GM19025 (cell line): Measurements from ENCODE around the gene CSNK1E.

Source experiments
- ATAC-seq: cut with Tn5 transposase; IDR thresholded peaks from one replicate; pipeline ENCODE4 v1.9.1; 2021; ENCODE audit warnings: mild to moderate bottlenecking, low read depth, moderate library complexity; ENCODE audit not compliant: unreplicated experiment

The CSNK1E gene

DNA sequence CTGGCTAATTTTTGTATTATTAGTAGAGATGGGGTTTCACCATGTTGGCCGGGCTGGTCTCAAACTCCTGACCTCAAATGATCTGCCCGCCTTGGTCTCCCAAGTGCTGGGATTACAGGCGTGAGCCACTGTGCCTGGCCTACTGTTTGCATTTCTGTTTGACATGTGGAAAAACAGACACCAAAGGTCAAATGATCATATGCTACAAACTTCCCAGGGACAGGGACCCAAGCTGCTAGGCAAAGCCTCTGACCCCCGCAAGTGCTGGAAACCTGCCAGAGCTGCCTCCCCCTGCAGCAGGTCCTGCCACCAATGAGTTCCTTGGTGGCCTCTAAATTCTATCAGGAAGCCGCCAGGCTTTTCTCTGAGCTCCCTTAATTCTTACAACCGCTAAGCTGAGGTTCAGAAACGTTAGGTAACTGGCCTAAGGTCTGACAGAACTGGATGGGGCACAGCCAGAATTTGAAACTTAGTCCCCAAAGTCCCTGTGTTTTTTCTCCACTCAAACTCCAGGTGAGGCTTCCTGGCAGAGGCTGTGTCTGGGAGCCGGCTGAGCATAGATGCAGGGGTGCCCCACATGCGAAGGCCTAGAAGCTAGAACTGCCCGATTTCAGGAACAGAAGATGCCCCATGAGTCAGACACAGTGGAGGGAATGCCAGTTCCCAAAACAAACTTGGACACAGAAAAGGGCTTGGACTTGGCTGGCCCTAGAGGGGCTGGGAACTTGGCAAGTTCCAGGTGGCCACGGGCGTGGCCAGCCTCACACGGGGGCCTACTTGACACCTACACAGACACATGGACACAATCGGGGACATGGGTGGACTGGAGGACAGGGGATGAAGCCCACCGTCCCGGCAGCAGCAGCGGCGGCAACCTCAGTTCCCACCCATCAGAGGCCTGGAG lies 7.4 kb downstream of the CSNK1E start:
- ATAC-seq: no peak

DNA sequence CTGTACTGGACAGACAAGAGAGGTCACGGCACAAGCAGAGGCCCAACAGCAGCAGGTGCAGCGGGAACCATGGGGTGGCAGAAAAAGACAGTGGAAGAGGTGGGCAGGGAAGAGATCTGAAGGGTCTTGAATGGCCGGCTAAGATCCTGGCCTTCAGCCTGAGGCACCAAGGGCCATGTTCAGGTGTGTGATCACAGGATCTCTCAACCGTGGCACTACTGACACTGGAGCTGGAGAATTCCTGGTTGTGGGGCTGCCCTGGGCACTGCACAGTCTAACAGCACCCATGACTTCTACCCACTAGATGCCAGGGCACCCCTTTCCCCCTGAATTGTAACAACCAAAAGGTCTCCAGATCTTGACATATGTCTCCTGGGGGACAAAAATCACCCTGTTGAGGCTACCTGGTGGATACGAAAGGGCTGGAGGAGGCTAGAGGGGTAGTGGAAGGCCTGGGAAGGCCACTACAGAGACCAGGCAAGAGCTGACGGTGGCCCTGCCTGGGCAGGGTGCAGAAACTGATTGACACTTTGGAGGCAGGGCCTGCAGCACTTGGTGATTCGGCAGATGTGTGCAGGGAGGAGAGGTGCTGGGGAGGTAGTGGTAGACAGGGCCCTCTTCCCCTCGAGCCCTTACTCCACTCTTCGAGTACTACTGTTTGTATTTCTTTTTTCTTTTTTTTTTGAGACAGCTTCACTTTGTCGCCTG lies 8.3 kb downstream of the CSNK1E start:
- no peak for ATAC-seq

DNA sequence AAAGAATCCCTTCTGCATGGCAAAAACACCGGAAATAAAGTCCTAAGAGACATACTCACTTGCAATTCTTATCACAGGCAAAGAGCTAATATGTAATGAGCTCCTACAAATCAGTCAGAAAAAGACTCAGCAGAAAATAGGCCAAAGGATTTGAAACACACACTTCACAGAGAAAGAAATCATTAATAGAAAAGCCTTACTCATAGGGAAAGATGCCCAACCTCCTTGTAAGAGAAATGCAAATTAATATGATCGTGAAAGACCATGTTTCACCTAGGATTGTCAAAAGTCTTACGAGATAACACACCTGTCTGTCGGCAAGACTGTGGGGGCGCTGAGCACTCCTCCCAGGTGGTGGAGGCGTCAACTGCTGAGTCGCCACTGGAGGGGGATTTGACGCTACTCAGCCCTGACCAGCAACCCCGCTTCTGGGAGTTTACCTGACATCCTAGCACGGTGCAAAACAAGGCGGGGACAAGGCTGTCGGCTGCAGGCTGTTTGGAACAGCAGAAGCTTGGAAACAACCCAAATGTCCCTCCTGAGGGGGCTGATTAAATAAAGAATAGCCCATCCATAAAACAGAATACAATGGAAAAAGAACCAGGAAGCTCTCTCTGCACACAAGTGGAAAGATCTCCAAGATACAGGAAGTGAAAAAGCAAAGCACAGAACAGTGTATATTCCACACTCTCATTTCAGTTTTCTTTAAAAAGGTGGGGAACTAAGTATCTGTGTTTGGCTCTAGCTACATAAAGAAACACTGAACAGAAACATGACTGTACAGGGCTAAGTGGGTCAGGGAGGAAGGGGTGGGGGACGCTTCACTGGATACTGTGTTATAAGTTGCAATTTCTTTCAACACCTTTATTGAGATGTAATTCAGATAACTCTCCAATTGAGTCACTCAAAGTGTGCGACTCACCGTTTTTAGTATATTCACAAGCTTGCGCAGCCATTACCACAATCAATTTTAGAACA lies 11.5 kb downstream of the CSNK1E start:
- ATAC-seq: peak; percentile 84

DNA sequence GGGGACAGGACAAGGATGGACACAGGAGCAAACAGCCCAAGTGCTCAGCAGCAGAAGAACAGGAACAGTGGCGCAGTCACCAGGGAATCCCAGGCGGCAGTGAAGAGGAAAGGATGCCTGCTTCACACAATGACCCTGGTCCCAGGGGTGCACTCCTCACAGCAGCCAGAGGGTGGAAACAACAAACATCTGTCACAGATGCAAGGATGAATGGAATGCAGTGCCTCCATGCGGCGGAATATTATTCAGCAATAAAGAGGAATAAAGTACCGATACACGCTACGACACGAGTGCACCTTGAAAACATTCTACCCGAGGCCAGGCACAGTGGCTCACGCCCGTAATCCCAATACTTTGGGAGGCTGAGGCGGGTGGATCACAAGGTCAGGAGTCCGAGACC lies 12.7 kb downstream of the CSNK1E start:
- ATAC-seq: no peak

DNA sequence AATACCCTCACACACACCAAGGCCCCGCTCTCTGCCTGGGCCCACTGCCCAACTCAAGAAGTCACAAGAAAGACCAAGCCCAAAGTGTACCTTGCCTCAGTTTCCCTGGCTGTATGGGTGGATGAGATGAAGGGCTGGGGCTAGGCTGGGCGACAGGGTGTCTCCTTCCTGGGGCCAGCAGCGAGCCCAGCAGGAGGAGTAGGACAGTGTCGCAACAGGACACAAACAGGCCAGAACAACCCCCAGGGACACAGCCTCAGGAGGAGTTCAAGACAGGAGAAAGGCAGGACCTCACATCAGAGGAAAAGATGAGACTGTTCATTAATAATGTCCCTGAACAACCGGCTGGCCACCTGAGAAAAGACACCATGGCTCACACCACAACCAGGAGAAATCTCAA lies 13.3 kb downstream of the CSNK1E start:
- ATAC-seq: no peak

DNA sequence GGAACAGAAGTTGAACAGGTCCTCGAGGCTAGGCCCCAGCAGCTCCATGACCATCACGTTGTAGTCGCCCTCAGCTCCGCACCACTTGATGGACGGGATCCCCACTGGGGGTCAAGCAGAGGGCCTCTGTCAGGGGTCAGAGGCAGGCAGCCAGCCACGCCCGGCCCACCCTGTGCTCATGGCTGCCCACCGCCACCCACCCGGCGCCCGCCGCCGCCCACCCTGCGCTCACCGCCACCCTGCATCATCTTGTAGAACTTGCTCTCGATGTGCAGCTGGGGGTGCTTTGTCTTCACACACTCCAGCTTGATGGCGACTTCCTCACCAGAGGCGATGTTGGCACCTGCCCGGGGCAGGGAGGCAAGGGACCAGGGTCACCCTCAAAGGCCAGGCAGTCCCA lies 14.3 kb downstream of the CSNK1E start:
- ATAC-seq: no peak

DNA sequence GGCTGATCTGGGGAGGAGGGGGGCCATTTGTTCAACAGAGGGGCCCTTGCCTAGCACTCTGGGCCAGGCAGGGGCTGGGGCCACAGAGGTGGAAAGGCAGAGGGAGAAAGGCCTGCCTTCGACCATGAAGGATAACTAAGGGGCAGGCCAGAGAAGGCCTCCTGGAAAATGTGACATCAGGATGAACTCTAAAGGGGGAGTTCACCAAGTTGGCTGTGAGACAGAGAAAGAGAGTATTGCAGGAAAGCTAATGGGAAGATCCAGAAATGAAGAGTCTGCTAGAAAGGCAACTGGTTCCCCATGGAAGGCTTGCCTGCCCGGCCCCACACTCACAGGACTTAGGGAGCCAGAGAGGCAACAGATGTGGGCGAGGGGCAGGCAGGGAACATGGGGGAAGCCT lies 16.3 kb downstream of the CSNK1E start:
- no peak for ATAC-seq

DNA sequence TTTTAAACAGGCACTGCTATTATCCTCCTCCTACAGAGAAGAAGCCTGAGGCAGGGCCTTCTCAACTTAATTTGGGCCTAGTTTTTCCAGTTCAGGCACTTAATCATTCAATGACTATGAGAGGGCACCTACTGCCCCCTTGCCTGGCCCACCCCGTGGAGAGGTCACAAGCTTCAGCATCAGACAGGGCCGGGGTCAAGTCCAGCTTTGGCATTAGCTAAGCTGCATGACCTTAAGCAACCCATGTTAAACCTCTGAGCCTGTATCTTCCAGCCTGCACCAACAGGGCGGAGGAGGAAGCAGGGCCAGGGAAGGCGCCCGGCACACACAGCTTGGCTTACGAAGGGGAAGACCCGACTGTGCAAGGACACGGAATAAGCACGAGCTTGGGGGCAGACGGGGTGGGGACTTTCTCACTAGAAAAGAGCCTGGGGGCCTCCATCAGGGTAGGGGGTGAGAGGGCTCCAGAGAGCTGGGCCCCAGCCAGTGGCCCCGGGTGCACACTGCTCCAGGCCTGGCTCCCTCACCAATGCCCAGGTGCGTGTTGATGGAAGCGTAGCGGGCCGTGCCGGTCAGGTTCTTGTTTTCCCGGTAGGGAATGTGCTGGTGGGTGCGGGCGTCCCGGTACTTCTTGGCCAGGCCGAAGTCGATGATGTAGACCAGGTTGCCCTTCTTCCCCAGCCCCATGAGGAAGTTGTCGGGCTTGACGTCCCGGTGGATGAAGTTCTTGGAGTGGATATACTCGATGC lies 16.9 kb downstream of the CSNK1E start:
- ATAC-seq: no peak

DNA sequence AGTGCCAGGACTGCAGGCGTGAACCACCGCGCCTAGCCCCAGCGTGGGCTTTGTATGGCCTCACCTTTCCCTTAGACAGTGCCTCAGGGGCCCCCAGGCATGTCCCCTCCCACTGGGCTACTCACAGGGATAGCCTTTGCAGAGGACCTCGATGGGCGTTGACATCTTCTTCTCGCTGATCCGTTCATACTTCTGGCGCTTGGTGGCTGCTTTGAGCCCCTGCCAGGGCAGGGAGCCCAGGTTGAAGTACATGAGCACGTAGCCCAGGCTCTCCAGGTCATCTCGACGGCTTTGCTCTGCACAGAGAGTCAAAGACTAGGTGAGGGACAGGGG lies 17.5 kb downstream of the CSNK1E start:
- no peak for ATAC-seq

DNA sequence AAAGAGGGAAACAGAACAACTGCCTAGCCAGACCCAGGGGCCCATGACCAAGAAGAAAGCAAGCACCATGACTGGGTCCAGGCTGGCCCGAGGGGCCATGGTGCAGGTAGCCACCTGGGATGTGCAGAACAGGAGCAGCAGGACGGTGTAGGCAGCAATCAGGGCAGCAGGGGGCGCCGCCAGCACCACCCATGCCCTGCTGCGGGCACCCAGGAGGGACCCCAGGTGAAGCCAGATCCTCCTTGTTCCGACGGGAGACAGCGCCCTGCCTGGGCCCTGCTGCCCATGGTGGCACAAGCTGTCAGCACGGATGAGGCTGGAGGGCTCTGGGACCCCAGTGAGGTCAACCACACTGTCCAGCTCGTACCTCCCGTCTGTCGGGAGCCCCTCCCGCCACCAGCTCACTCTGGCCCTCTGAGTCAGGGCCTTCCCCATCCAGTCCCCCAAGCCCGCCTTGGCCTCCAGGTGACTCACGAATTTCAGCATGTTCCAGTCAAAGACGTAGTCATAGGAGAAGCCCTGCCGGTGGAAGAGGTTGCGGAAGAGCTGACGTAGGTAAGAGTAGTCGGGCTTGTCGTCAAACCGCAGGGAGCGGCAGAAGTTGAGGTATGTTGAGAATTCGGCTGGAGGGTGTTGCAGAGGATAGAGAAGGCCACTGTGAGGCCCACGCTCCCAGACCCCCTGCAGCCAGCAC lies 18.8 kb downstream of the CSNK1E start:
- ATAC-seq: no peak

DNA sequence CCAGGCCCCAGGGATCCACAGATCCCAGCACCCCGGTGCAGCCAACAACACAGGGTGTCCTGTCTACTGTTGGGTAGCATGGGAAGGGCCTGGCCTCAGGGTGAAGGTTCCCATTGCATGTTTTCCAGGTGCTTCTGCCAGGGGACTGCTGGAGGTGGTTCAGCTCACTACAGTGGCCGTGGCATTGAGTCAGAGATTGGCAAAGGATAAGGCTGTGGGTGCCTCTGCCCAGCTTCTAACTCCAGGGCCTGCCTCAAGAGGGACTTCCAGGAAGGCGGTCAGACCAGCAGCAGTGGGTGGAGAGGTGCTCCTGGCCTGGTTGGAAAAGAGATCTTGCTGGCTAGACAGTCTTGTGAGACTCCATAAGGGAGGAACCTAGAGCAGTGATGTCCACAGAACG lies 20.9 kb downstream of the CSNK1E start:
- ATAC-seq: no peak

DNA sequence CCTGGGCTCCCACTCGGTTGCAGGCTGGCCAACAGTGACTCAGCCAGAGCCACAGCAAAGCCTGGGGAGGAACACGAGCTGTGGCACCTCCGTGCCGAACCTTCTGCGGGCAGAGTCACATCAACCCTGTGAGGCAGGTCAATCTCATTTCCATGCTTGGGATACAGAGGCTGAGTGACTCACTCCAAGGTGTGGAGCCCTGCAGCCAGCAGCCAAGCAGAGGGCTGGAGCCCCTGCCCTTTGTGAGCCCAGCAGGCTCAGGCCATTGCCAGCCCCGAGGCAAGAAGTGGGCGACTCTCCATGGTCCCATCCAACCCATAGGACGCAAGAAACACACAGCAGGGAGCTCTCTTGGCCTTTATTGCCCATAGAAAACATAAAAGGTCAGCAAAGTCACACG lies 21.4 kb downstream of the CSNK1E start:
- no peak for ATAC-seq

DNA sequence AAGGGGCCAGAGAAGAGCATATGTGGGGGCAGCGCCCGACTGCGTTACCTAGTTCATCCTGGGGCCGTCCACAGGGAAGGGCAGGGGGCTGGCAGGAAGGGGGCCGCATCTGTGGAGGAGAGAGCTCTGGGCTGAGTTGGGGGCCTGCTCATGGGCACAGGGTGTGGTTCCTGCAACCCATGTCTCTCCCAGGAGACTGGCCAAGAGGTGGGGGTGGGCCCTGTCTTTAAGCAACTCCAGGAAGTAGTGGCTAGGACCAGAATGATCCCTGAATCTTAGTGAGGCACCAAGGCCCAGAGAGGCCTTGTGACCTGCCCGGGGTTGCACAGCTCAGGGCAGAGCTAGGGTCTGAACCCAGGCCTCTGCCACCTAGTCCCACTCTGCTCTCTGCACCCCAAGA lies 21.9 kb downstream of the CSNK1E start:
- ATAC-seq: no peak

DNA sequence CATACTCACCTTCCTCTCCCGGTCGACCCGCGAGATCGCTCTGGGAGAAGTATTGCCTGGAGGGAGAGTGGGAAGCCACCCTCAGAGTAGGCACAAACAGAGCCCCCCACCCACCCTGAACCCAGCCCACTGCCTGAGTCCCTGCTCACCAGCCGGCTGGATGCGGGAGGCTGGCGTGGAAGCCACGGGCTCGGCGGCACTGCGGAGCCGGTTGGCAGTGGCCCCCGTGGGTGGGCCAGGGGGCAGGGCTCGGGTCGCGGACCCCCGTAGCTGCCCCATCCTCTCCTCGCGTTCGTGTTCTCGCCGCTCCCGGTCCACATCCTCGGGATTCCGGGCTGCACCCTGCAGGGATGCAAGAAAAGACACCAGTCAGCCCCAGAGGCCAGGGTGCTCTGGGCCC lies 23.0 kb downstream of the CSNK1E start:
- ATAC-seq: no peak

DNA sequence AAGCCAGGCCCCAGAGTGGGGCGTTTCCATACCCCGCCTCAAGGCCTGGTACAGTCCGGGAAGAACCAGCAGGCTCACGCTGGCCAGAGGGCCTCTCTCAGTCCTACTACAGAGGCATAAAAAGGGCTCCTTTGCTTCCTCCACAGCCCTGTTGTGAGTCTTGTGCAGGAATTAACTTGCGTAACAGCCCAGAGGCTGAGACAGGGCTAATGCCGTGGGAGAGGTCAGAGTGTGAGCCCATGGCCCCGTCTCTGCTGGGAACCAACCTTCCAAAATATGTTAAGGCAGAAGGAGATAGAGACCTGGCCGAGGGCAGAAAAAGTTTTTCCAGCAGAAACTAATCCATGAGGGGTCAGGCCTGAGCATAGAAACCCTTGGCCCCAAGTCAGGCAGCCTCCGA lies 24.5 kb downstream of the CSNK1E start:
- ATAC-seq: no peak

DNA sequence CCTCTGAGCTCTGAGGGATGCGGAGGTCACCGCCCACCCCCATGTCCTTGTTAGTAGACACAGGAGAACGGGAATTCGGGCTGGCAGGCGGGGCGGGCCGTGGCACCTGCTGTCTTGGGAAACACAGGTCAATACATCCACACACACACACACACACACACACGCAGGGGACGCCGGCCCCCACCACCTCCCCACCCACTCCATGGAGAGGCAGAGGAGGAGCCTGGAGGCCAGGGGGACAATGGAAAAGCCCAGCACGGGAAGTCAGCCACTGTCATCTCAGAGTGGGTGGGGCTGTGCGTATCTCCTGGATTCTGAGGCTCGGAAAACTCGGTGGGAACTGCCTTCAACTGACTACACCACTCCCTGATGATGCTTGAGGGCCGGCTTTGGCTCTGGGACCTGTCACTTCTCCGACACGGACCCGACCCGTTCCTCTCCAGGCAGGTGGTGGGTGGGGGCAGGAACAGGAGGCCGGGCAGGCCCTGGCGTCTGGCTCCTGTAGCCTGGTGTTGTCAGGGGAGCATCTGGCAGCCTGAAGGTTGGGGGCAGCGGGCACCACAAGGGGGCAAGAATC lies 25.9 kb downstream of the CSNK1E start:
- no peak for ATAC-seq

DNA sequence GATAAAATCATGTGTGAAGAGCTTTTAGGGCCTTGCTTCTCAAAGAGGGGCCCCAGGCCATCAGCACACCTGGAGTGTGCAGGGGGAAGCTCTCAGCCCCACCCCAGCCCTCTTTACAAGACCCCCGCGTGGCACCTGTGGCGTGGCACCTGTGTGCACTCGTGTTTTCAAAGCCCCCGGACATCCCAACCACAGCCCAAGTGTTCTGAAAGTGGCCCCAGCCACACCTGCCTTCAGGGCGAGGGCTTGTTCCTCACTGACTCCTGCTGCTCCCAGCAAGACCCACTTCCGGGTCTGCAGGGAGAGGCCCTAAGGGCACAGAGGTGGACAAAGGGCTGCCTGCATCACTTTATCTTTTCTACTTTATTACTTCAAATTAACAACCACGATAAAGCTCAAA lies 26.9 kb downstream of the CSNK1E start:
- no peak for ATAC-seq

DNA sequence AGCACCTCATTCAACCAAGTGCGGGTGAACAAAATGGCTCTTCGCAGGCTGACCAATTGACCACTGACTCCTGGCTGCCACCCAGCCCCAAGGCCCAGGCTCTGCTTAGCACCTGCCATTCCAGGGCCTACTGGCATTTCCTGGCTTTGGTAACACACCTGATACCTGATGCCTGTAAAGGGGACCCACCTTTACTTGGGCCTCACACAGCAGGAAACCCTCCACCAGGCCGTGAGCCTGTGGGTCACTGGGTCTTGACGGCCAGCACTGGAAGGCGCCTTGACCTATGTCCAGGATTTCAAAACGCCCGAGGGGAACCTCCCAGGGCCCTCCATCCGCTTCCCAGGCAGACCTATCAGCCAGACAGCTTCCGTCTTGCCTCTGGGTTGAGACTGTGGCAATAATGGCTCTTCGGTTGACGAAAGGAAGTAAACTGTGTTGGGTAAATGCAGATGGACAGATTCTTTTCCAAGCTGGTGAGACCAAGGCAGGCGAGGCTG lies 27.6 kb downstream of the CSNK1E start:
- no peak for ATAC-seq
